ENCODE measurements around the gene CDKN1A. TPM values are rescaled to one million over a fixed set of nuclear protein-coding genes. Genes with fewer than 3 reads are reported as not detected.

CDKN1A gene
- polyA plus RNA-seq, 3 donors: 117 to 1,223 (median 144) TPM

DNA sequence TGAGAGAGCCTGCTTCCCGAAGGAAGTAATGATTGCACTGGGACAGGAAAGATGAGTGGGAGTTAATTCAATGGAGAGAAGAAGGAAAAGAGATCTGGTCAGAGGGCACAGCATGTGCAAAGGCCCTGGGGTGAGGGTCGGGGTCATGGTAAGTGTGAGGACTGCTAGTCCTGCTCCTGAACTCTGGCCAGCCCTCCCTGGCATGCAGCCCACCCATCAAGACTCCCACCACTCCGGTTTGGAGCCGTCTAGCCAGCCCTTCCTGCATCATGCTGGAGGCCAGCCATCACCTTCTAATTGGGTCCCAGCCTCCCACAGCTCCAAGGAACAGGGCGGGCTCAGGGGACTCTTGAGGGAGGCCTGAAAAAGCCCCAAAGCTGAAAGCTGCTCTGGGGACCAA lies 42.2 kb upstream of the CDKN1A start:
- Mint-ChIP-seq H3K4me1 (peaks cover 4% of the 10 kb centered on the region), H3K27me3 (ENCODE audit: low read depth in 3 of 3) (peaks cover 0 to 4% (median 3%) of the 10 kb centered on the region in 3 donors), H3K36me3 (no peaks in the 10 kb centered on the region), H3K9me3 (no peaks in the 10 kb centered on the region), H3K4me3 (no peak overlapping the region), H3K27ac (no peak overlapping the region)
- no peak overlapping the region for H3K27ac ChIP-seq (ENCODE audit: low read depth in 1 of 2, low read length in 2 of 2)
- H3K4me2 ChIP-seq (replicated peaks; ENCODE audit: extremely low read depth, low read length, poor library complexity, severe bottlenecking): no peak overlapping the region
- intact Hi-C loops (cut with micrococcal nuclease): no loop called here
- DNase-seq: no peak
- no peaks in the 10 kb centered on the region for H3K27me3 ChIP-seq (ENCODE audit: control insufficient read depth in 2 of 2, insufficient read depth in 2 of 2, low read length in 2 of 2)
- no peaks in the 10 kb centered on the region for H4K20me1 ChIP-seq (ENCODE audit: insufficient read depth, low read length)
- no peak overlapping the region for H2AFZ ChIP-seq (ENCODE audit: insufficient read depth, low read depth, low read length, poor library complexity, severe bottlenecking)
- WGBS (ENCODE audit: insufficient coverage): 93% methylated on average over 4 of the region's 5 CpGs
- no peaks in the 10 kb centered on the region for H3K79me2 ChIP-seq (ENCODE audit: insufficient read depth, low read length)
- H3K9ac ChIP-seq (ENCODE audit: insufficient read depth, low read length, poor library complexity, severe bottlenecking): no peak overlapping the region
- H3K4me1 ChIP-seq (ENCODE audit: control insufficient read depth in 1 of 2, insufficient read depth in 2 of 2, low read length in 2 of 2): no peaks in the 10 kb centered on the region
- H3K9me3 ChIP-seq (replicated peaks in 1 of 2; ENCODE audit: control insufficient read depth in 1 of 2, insufficient read depth in 1 of 2, low read length in 2 of 2): no peaks in the 10 kb centered on the region
- TF ChIP-seq CTCF (IDR thresholded peaks at IDR 0.05): no peak
- no peak overlapping the region for H3K4me3 ChIP-seq (replicated peaks in 1 of 3; ENCODE audit: low read depth in 2 of 3, low read length in 3 of 3)
- H3K36me3 ChIP-seq (replicated peaks in 1 of 2; ENCODE audit: control insufficient read depth in 1 of 2, insufficient read depth in 2 of 2, low read length in 2 of 2): no peaks in the 10 kb centered on the region

- TF ChIP-seq CTCF (IDR thresholded peaks at IDR 0.05): no peak
- Histone ChIP-seq H3K4me1 (ENCODE audit: control insufficient read depth in 1 of 2, insufficient read depth in 2 of 2, low read length in 2 of 2) (no peaks in the 10 kb centered on the region), H3K4me2 (replicated peaks; ENCODE audit: extremely low read depth, low read length, poor library complexity, severe bottlenecking) (no peak overlapping the region), H3K9me3 (replicated peaks in 1 of 2; ENCODE audit: control insufficient read depth in 1 of 2, insufficient read depth in 1 of 2, low read length in 2 of 2) (no peaks in the 10 kb centered on the region), H3K36me3 (replicated peaks in 1 of 2; ENCODE audit: control insufficient read depth in 1 of 2, insufficient read depth in 2 of 2, low read length in 2 of 2) (no peaks in the 10 kb centered on the region), H3K27ac (ENCODE audit: low read depth in 1 of 2, low read length in 2 of 2) (no peak overlapping the region), H3K79me2 (ENCODE audit: insufficient read depth, low read length) (no peaks in the 10 kb centered on the region), H3K9ac (ENCODE audit: insufficient read depth, low read length, poor library complexity, severe bottlenecking) (no peak overlapping the region), H3K4me3 (replicated peaks in 1 of 3; ENCODE audit: low read depth in 2 of 3, low read length in 3 of 3) (no peak overlapping the region), H4K20me1 (ENCODE audit: insufficient read depth, low read length) (no peaks in the 10 kb centered on the region), H3K27me3 (ENCODE audit: control insufficient read depth in 2 of 2, insufficient read depth in 2 of 2, low read length in 2 of 2) (no peaks in the 10 kb centered on the region), H2AFZ (ENCODE audit: insufficient read depth, low read depth, low read length, poor library complexity, severe bottlenecking) (no peak overlapping the region)
- intact Hi-C loops (cut with micrococcal nuclease): no loop called here
- H3K9me3 Mint-ChIP-seq: no peaks in the 10 kb centered on the region
- no peak overlapping the region for H3K4me3 Mint-ChIP-seq
- no peak for DNase-seq
- H3K4me1 Mint-ChIP-seq: peaks cover 4% of the 10 kb centered on the region
- WGBS (ENCODE audit: insufficient coverage): 96% methylated on average over 4 of the region's 12 CpGs
- no peaks in the 10 kb centered on the region for H3K36me3 Mint-ChIP-seq
- peak overlapping the region in 1 of 7 donors; percentile 53 for H3K27ac Mint-ChIP-seq
- H3K27me3 Mint-ChIP-seq (ENCODE audit: low read depth in 3 of 3): peaks cover 0 to 4% (median 3%) of the 10 kb centered on the region in 3 donors
These were observed 41.7 kb upstream of the CDKN1A start for GRCh38 chr6:36636687-36637418.

All from CD14-positive monocyte (primary cell).